HG03108 (cell line): Measurements from ENCODE around the gene TOMM40L.

Source experiments
- ATAC-seq: cut with Tn5 transposase; IDR thresholded peaks from one replicate; pipeline ENCODE4 v1.9.1; 2021; ENCODE audit warnings: moderate library complexity; ENCODE audit not compliant: unreplicated experiment

Gene TOMM40L

GRCh38 chr1:161225534-161226319, at the start of gene TOMM40L:
TOMM40L (plus strand) TSS chr1:161226060; CDS start chr1:161226490, 430 bp downstream.
- peak; percentile 94 for ATAC-seq

DNA sequence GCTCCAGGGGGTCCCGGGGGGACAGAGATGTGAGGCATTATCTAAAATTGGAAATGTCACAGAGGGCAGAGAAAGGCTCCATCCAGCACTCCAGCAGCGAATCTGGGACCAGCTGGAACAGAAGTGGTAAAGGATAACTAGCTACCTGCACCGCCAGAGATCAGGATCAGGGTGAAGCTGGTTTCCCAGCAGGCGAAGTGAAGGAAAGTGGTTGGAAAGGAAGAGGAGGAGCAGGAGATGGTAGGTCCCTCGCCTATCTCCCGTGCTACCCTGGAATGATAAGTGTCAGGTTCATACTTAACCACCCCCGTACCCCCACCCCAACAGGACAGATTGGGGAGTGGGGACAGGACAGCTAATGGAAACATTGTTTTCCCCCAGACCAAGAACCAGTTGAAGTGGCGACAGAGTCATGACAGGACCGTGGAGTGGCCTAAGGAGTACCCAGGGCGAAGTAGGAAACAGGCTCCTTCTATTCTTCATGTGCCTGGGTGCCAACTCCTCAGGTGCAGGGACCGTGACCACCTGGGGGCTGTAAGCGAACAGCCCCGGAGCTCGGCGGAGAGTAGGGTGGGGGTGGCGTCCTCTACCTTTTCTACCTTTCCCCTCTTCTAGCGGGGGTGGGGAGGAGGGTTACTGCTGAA, 49.3 kb upstream of the TOMM40L start:
- ATAC-seq = no peak

DNA sequence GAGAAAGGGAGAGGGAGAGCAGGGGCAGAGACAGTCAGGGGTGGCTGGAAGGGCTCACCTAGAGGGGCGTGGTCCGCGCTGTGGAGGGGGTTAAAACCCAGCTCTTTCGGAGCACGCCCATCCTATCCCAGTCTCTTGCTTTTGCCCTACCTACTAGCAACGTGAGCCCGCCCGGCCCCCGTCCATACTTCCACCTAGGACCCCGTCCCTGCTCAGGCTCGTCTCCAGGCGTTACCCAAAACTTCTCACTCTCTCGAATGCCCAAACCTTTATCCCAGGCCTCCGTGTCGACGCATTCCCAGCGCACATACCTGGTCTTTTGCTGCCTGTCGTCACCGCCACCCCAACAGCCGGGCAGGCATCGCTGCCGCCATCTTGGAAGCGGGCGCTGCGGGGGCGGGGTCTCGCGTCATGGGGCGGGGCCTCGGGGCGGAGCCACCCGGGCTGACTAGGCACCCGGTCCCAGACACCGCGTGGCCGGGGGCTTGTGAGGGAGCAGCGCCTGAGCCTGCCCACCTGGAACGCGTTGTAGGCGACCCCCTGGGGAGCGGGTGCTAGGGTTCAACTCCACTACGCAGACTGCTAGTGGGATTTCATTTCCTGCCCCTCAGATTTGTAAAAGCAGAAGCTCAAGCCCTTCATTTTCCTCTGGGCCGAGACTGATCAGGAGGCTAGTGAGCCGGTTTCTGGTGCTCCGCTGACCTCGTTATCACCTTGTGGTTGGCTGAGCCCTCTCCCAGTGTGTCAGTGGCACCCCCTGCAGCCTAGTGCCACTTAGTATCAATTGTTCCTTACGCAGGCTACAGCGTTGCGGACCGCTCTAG, 48.5 kb upstream of the TOMM40L start, which contains the start of gene B4GALT3:
Gene B4GALT3 (minus strand): TSS at position 396 of the 824 bp plus-strand sequence. CDS start 1,447 bp downstream, outside the sequence.
- ATAC-seq = peak; percentile 59

DNA sequence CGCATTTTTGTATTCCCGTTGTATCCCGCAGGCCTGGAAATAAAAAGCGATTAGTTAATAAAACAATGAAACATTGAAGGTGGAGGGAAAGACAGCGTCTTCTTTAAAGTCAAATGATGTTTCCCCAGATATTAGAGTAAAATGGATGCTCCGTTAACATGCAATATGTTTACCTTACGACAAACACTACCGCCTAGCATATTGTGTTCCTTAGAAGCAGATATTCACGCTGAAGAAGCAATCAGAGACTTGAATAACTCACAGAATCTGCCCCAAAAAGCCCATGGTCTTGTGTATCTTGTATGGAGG, 48.0 kb upstream of the TOMM40L start:
- no peak for ATAC-seq

- no peak for ATAC-seq
These were observed 46.2 kb upstream of the TOMM40L start for GRCh38 chr1:161179698-161180097.

- no peak for ATAC-seq
These were observed 45.2 kb upstream of the TOMM40L start for GRCh38 chr1:161180639-161181038.

GRCh38 chr1:161182214-161182613, 43.6 kb upstream of the TOMM40L start:
- peak; percentile 52 for ATAC-seq

- ATAC-seq = peak; percentile 60
These were observed 40.6 kb upstream of the TOMM40L start for GRCh38 chr1:161185282-161185682.

DNA sequence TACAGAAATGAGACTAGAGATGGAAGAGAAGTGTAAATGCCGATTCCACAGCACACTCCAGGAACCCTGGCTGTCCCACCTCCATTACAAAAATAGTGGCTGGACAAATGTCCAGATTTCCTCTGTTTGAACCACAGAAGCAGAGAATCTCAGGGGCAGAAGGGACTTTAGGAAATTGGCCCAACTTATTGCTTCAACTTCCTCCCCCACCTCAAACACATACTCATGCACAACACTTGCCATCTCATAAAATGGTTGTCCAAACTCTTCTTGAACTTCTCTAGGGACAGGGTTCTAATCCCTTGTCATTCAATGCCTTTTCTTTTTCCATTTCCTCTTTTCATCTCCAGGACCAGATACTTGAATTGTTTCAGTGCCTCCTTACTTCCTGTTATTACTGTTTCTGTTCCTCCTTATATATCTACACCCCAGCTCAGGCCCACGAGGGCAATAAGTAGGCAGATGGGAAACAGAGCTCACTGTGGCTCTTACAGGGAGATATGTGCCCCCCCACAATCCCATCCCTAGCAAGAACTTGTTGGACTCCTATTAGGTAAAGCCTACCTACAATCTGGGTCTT, 40.0 kb upstream of the TOMM40L start:
- peak; percentile 27 for ATAC-seq

GRCh38 chr1:161187311-161187710, 38.5 kb upstream of the TOMM40L start:
- ATAC-seq = no peak

DNA sequence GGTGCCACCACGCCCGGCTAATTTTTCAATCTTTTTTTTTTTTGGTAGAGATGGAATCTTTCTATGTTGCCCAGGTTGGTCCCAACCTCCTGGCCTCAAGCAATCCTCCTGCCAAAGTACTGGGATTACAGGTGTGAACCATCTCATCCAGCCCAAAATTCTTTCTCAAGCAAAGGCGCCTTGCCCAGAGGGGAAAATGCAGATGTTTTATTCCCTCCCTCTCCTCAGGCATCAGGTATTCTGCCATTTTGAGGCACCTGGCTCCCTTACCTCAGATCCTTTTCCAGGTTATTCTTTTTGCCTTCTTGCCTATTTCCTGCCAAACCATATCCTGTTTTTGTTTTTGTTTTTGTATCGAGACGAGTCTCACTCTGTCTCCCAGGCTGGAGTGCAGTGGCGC, 37.5 kb upstream of the TOMM40L start:
- no peak for ATAC-seq

- ATAC-seq = no peak
These were observed 36.8 kb upstream of the TOMM40L start for GRCh38 chr1:161189036-161189435.

DNA sequence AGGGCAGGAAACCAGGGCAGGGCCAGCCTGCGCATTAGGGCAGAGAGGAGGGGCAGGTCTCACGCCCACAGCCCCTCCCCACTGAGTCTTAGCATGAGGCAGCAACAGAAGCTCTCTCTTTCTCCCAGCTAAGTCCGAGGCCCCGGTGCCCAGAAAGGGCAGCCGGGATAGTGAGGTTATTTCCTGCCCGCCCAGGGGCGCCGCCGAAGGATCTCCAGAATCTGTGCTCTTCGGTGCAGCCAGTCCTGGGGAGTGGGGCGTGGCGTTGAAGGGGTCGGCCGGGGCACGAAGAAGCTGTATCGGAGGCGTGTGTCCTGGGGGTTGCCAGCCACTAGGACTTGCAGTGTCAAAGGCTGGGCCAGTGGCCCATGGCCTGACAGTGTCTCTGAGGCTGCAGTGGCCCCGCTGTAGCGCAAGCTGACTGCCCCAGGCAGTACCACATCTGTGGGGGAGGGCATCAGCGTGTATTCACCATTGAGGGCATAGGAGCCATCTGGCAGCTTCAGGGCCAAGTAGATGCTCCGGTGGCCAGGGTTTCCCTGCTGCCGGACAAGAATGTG, 34.8 kb upstream of the TOMM40L start:
- ATAC-seq = no peak

- no peak for ATAC-seq
These were observed 33.9 kb upstream of the TOMM40L start for GRCh38 chr1:161191971-161192370.

GRCh38 chr1:161192476-161193465, 33.1 kb upstream of the TOMM40L start:
- ATAC-seq = peak; percentile 60

DNA sequence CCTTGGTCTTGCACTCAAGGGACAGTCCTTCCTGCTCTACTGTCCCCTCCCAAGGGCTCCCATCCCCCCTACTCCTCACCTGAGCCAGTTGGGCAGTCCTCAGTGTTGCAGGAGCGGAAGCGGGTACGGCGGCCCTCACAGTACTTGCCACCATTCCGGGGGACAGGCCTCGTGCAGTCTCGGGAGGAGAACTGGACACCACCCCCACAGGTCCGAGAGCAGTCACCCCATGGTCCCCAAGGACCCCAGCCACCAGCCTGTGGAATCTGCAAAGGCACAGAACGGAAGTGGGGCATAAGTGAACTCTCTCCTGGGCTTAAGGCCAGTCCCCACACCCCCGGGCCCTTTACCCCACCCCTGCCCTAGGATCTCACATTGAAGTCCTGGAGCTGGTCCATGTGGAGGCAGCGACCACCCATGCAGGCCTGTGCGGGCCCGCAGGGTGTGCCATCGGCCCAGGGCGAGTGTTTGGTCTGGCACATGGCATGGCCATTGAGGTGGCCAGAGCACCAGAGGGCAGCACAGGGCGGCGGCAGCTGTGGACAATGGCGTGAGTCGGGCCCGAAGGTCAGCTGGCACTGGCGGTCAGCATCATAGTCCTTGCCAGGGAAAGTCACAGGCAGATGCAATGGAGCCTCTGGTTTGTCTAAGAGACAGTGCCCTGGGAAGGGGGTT, 32.2 kb upstream of the TOMM40L start:
- no peak for ATAC-seq

- peak; percentile 53 for ATAC-seq
These were observed 30.7 kb upstream of the TOMM40L start for GRCh38 chr1:161195171-161195570.

GRCh38 chr1:161196111-161196510, 29.7 kb upstream of the TOMM40L start:
- no peak for ATAC-seq
